OCI-LY7 (cell line): Measurements from ENCODE around the gene FBXW11. TPM values are rescaled to one million over a fixed set of nuclear protein-coding genes. Genes with fewer than 3 reads are reported as not detected.

ENCODE experiments used
- BruUV-seq: library from RNA; stranded (reverse); fragments of 400-500 nt; replicated peaks from 2 replicates; lab custom pipeline; 2021; lab: Mats Ljungman, UMichigan
- CTCF ChIA-PET: fragments of 300-600 bp; sonication (Branson Sonifier 250); formaldehyde crosslinking; loops from one replicate; lab custom pipeline; 2022; ENCODE audit warnings: antibody characterized with exemption; ENCODE audit not compliant: unreplicated experiment; lab: Charles Lee
- POLR2A ChIA-PET: fragments of 300-600 bp; sonication (Branson Sonifier 250); formaldehyde crosslinking; loops from one replicate; lab custom pipeline; 2022; ENCODE audit warnings: antibody characterized with exemption; lab: Charles Lee
- DNase-seq: peaks from one replicate; pipeline ENCODE4 v3.0.0-alpha.2; 2015; ENCODE audit warnings: low spot score
- H2AFZ ChIP-seq: fragments of 200-600 bp; sonication (generic), shearing (Covaris generic); 2 replicates; pipeline ENCODE4 v1.6.1; 2014; ENCODE audit warnings: mild to moderate bottlenecking, antibody characterized with exemption, low read length, moderate library complexity
- H3K27ac ChIP-seq: fragments of 200-600 bp; sonication (generic); 2 replicates; pipeline ENCODE4 v1.5.1; 2014; ENCODE audit warnings: mixed run types, low read depth, mild to moderate bottlenecking, moderate library complexity, low read length, inconsistent platforms; ENCODE audit not compliant: poor library complexity, severe bottlenecking
- H3K36me3 ChIP-seq: fragments of 200-600 bp; sonication (generic); 2 replicates; pipeline ENCODE4 v1.6.1; 2014; ENCODE audit warnings: mild to moderate bottlenecking, antibody characterized with exemption, low read length, moderate library complexity, mixed read lengths; ENCODE audit not compliant: insufficient read depth
- H3K4me1 ChIP-seq: fragments of 200-600 bp; sonication (generic); 2 replicates; pipeline ENCODE4 v1.5.1; 2014; ENCODE audit warnings: mild to moderate bottlenecking, low read length; ENCODE audit not compliant: insufficient read depth, poor library complexity, severe bottlenecking
- H3K4me2 ChIP-seq: fragments of 200-600 bp; sonication (generic); 2 replicates; pipeline ENCODE4 v1.6.1; 2014; ENCODE audit warnings: mild to moderate bottlenecking, low read length
- H3K4me3 ChIP-seq: fragments of 200-600 bp; sonication (generic); 2 replicates; pipeline ENCODE4 v1.5.1; 2014; ENCODE audit warnings: mild to moderate bottlenecking, low read depth, low read length; ENCODE audit not compliant: poor library complexity, severe bottlenecking
- H3K79me2 ChIP-seq: fragments of 200-600 bp; sonication (generic); 2 replicates; pipeline ENCODE4 v1.6.1; 2016; ENCODE audit warnings: low read depth, mild to moderate bottlenecking, low read length, moderate library complexity, mixed read lengths; ENCODE audit not compliant: insufficient read depth
- H3K9me2 ChIP-seq: fragments of 200-600 bp; sonication (generic); 2 replicates; pipeline ENCODE4 v1.6.1; 2016; ENCODE audit warnings: mild to moderate bottlenecking, low read length, mixed read lengths; ENCODE audit not compliant: insufficient read depth
- H3K9me3 ChIP-seq: fragments of 200-600 bp; sonication (generic); 2 replicates; pipeline ENCODE4 v1.6.1; 2014; ENCODE audit warnings: mild to moderate bottlenecking, mixed run types, low read length, mixed read lengths
- H4K20me1 ChIP-seq: fragments of 200-600 bp; sonication (generic); 2 replicates; pipeline ENCODE4 v1.6.1; 2014; ENCODE audit warnings: mild to moderate bottlenecking, antibody characterized with exemption, low read length, moderate library complexity, mixed read lengths; ENCODE audit not compliant: insufficient read depth
- EZH2phosphoT487 ChIP-seq: fragments of 200-600 bp; sonication (generic); IDR thresholded peaks from 2 replicates; pipeline ENCODE4 v1.6.1; 2018; ENCODE audit warnings: low read depth, borderline replicate concordance, mild to moderate bottlenecking, mixed run types, antibody characterized with exemption, low read length, moderate library complexity, mixed read lengths
- intact Hi-C: fragments of 100-400 bp; cut with micrococcal nuclease; formaldehyde crosslinking; loops from one replicate; pipeline ENCODE4 v1.10.0; 2022; ENCODE audit not compliant: unreplicated experiment
- total RNA-seq, 2 experiments: library from RNA; depleted of rRNA in 1 of 2; stranded (reverse); fragments of >200 nt in 1 of 2; shearing (Covaris generic) in 1 of 2; gene quantifications; 2 replicates each; pipeline ENCODE4 v1.2.3, GENCODE V29; 2014 to 2022
- TF ChIP-seq, protein P1 (sequence below): fragments of 200-600 bp; sonication (generic); conservative IDR thresholded peaks from 2 replicates; pipeline ENCODE4 v1.5.1; 2014; ENCODE audit warnings: mild to moderate bottlenecking, antibody characterized with exemption, low read length, moderate library complexity, mixed read lengths

Gene FBXW11
- total RNA-seq, 2 experiments from 2014 or later: 33.0 to 51.5 TPM

DNA sequence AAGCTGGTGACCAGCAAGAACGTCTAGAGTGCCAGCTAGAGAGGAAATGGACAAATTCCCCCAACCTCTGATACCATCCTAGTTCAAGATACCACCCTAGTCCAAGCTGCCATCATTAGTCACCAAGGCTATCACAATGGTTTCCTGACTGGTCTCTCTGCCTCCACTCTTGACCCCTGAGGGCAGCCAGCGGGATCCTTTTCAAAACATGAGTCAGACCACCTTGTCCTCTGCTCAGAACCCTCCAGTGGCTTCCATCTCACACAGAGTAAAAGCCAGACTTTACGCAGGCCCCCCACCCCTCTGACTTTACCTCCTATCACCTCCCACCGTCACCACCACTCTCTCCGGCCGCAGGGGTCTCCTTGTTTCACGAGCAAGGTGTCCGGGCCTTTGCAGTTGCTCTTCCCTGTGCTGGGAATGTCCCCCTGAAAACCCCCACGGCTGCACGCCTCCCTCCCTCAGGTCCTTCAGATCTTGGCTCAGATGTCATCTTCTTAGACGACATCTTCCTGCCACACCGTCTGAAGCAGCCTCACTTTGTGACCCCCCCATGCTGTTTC lies 42.2 kb upstream of the FBXW11 start:
- Histone ChIP-seq H3K4me3 (no peak overlapping the region), H2AFZ (no peak overlapping the region), H3K27ac (no peak overlapping the region), H3K9me3 (no peaks in the 10 kb centered on the region), H3K36me3 (peaks cover 48% of the 10 kb centered on the region), H3K79me2 (no peaks in the 10 kb centered on the region), H3K4me1 (no peaks in the 10 kb centered on the region), H3K4me2 (no peak overlapping the region), H3K9me2 (no peaks in the 10 kb centered on the region), H4K20me1 (no peaks in the 10 kb centered on the region)
- CTCF ChIA-PET: interaction anchor here (0.6 kb wide), 1 partner anchor 88 kb away, joined by 4 read pairs; no protein-coding TSS in a partner anchor
- TF ChIP-seq EZH2phosphoT487: no peak
- TF ChIP-seq, protein P1, sequence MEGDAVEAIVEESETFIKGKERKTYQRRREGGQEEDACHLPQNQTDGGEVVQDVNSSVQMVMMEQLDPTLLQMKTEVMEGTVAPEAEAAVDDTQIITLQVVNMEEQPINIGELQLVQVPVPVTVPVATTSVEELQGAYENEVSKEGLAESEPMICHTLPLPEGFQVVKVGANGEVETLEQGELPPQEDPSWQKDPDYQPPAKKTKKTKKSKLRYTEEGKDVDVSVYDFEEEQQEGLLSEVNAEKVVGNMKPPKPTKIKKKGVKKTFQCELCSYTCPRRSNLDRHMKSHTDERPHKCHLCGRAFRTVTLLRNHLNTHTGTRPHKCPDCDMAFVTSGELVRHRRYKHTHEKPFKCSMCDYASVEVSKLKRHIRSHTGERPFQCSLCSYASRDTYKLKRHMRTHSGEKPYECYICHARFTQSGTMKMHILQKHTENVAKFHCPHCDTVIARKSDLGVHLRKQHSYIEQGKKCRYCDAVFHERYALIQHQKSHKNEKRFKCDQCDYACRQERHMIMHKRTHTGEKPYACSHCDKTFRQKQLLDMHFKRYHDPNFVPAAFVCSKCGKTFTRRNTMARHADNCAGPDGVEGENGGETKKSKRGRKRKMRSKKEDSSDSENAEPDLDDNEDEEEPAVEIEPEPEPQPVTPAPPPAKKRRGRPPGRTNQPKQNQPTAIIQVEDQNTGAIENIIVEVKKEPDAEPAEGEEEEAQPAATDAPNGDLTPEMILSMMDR: no peak
- intact Hi-C loops: no loop called here
- BruUV-seq: no TSS peak
- POLR2A ChIA-PET: no interaction called here
- no peak for DNase-seq

DNA sequence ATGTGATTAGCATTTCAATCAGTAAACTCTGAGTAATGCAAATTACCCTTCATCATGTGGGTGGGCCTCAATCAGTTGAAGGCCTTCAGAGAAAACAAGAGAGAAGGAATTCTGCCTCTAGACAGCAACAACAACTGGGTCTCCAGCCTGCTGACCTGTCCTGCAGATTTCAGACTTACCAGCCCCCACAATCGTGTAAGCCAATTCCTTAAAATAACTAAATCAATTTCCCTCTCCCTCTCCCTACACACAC lies 41.7 kb upstream of the FBXW11 start:
- DNase-seq: no peak
- intact Hi-C loops: no loop called here
- CTCF ChIA-PET: no interaction called here
- H3K79me2 ChIP-seq: no peaks in the 10 kb centered on the region
- no peak overlapping the region for H3K4me3 ChIP-seq
- peaks cover 47% of the 10 kb centered on the region for H3K36me3 ChIP-seq
- H3K4me2 ChIP-seq: no peak overlapping the region
- TF ChIP-seq, protein P1: no peak
- no peak for TF ChIP-seq EZH2phosphoT487
- no peak overlapping the region for H3K27ac ChIP-seq
- no peak overlapping the region for H2AFZ ChIP-seq
- H3K9me3 ChIP-seq: no peaks in the 10 kb centered on the region
- H3K4me1 ChIP-seq: no peaks in the 10 kb centered on the region
- no TSS peak for BruUV-seq
- POLR2A ChIA-PET: no interaction called here
- H4K20me1 ChIP-seq: no peaks in the 10 kb centered on the region
- H3K9me2 ChIP-seq: no peaks in the 10 kb centered on the region

DNA sequence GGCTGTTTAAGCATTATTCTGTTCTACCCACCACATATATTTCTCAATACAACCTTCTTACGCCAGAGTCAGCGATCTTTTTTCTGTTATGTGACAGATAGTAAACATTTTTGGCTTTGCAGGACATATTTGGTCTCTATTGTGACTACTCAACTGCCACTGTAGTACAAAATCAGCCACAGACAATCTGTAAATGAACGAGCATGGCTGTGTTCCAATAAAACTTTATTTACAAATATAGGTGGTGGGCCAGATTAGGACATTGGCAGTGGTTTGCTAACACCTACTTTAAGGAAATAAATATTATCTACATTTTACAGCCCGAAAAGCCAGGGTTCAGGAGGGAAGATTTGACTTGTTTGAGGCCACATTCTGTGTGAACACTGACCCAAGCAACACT lies 40.2 kb upstream of the FBXW11 start:
- H3K4me2 ChIP-seq: no peak overlapping the region
- H4K20me1 ChIP-seq: no peaks in the 10 kb centered on the region
- POLR2A ChIA-PET: interaction anchor here (0.6 to 0.7 kb wide), 3 partner anchors 104 to 1433 kb away, joined by 3 to 4 read pairs (median 3); no protein-coding TSS in a partner anchor
- no peak overlapping the region for H2AFZ ChIP-seq
- H3K9me2 ChIP-seq: no peaks in the 10 kb centered on the region
- no peak overlapping the region for H3K4me3 ChIP-seq
- H3K9me3 ChIP-seq: no peaks in the 10 kb centered on the region
- no TSS peak for BruUV-seq
- TF ChIP-seq, protein P1: no peak
- TF ChIP-seq EZH2phosphoT487: no peak
- peaks cover 35% of the 10 kb centered on the region for H3K36me3 ChIP-seq
- H3K27ac ChIP-seq: no peak overlapping the region
- CTCF ChIA-PET: no interaction called here
- DNase-seq: no peak
- H3K4me1 ChIP-seq: no peaks in the 10 kb centered on the region
- intact Hi-C loops: no loop called here
- no peaks in the 10 kb centered on the region for H3K79me2 ChIP-seq
